GM21717 (cell line): Measurements from ENCODE around the gene DSCAML1.

Source experiments
- ATAC-seq: cut with Tn5 transposase; IDR thresholded peaks from one replicate; pipeline ENCODE4 v1.9.1; 2021; ENCODE audit warnings: mild to moderate bottlenecking, moderate library complexity; ENCODE audit not compliant: unreplicated experiment

Gene DSCAML1

DNA sequence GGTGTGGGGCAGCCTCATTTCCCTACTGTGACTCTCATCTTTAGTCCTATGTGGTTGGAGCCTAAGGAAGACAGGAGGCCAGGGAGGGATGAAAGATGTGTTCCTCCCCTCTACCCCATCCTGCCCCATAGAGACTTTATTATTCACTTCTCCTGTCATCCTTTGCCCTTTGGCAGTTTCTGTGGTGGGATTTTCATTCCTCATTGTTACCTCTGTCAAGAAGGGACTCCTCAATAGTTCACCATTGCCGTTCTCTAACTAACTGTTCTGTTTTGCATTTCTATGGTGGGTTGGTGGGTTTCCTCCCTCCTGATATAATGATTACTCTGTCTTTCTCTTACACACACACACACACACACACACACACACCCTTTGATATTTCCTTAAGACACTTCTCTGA, 202.3 kb downstream of the DSCAML1 start:
- no peak for ATAC-seq

DNA sequence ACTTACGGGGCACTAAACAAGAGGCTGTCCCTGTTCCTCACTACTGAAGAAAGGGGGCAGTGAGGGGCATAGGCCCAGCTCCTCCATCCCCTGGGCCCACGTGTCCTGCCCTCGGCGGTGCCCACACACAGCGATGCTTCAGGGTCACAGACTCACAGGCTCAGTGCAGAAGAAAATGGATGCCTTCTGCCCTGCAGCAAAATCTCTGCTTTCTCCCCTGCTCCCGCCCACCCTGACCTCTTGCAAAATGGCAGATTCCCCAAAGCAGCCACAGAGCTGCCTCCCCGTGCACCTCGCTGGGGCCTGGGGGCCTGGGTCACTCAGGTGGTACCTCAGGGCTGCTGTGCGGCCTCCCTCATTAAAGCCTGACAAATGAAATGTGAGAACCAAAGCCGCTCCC, 204.0 kb downstream of the DSCAML1 start:
- no peak for ATAC-seq

DNA sequence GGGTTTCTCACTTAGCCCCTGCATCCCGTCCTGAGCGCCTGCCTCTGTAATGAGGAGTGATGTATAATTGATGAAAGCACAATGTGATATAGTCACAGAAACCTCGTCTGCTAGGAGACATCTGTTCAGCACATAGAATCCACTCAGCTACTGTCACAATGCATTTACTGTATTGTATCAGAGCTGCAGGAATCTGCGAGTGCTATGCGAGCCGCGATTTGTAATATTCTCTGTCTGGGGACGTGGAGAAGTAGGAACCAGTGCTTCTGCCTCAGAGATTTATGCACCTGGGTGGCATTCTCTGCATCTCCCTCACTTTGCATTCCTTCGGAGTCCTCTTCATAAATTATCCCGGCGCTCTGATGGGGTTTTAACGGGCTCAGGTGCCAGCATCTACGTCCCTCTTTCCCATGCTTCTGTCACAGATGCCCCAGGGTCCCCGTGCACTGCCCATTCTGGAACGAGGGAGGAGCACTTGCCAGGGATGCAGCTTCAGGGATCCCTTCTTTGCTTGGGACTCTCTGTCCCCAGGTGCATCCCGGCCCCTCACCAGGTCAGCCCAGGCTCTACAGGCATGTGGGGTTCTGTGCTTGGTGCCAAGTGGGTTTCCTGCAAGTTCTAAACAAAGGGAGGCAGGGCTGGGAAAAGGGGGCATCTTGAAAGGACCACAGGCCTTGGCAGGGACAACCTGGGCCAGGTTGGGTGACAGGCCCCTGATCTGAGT, 205.5 kb downstream of the DSCAML1 start:
- ATAC-seq, result no peak

DNA sequence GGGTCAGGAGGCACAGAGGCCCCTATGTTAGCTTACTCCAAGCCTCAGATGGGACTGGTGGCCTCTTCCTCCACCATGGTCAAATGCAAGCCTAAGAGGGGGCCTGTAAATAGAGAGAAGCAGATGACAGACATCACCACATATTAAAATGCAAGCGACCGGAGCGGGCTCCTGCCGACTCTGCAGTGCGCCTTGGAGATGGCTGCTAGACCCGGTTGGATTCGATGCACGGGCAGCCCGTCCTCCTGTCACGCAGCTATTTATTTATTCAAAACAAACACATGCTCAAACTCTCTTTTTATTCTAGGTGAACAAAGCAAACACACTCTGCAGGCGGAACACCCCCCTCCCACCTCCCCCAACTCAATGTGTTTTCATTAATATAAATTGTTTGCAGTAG, 208.0 kb downstream of the DSCAML1 start:
- no peak for ATAC-seq

DNA sequence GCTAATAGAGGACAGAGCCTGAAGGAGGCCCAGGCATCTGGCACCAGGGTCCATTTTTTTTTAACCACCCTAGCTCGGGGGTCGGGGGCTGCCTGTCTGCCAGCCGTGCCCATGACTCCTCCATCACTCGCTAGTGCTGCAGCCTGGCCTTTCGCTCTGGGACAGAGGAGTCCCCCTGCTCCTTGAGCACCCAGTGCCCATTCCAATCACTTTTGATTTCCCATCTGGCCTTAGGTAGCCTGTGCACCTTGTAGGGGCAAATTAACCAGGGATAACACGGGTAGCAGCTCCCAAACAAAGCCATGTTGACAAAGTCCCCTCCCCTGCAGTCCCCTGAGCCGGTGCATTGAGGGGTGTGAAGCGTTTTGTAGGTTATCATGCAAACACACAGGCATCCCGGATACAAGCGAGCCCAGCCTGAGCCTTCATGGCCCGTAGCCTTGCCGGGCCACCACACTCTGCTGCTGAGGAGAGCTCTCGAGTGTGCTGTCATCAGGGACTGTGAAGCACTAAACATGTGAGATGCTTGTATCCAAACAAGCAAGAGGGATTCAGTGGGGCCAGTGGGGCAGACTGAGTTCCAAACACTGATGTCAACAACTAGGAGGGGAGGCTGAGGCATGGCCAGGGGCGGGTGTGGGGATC, 208.7 kb downstream of the DSCAML1 start:
- ATAC-seq, result no peak

DNA sequence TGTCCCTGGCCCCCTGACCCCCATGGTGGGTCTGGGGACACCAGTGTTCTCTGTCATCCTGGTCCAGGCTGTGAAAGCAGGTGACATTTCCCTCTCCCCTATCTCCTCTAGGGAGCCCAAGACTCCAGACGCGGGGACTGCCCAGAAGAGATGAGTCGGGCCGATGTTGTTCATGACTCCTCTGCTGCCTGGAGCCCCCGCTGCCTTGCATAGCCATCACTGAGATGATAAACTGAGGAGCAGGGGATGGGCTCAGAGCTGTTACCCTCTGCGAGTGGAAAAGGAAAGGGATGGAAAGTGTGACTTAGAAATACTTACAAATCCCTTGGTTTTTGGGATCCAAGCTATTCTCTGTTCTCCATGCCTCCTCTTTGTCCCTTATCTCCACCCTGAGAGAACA, 209.6 kb downstream of the DSCAML1 start:
- ATAC-seq, result no peak

DNA sequence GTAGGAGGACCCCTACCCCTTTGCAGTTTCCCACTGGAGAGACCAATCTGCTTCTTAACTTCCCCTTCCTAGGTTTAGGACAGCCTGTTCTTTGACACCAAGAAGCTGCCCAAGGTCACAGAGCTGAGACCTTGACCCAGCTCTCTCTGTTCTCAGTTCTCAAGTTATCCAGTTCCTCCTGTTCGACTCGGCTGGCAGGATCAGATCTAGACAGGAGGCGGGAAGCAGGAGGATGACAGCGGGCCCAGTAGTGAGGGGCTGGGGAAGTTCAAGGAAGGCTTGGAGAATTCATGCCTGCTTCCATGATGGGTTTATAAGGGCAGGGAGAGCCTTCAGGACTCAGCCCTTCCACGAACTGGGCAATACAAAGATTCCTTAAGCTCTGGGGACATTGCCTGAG, 210.6 kb downstream of the DSCAML1 start:
- ATAC-seq, result no peak

DNA sequence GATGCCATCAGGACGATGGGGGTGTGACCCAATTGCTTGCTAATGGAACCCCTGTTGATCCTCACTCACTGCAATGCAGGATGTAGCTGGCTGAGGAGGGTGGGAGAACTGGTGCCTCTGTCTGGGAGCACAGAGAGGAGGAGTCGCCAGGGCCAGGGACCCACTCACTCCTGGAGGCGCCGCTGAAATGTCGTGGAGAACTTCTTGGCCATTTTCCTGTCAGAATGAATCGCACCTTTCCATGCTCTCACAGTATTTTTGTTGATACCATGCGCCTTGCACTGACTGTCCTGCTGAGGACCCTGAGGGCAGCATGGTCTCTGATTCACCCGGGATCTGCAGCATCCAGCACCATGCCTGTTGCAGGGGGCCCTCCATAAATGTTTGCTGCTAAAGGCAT, 211.4 kb downstream of the DSCAML1 start:
- ATAC-seq, result no peak

DNA sequence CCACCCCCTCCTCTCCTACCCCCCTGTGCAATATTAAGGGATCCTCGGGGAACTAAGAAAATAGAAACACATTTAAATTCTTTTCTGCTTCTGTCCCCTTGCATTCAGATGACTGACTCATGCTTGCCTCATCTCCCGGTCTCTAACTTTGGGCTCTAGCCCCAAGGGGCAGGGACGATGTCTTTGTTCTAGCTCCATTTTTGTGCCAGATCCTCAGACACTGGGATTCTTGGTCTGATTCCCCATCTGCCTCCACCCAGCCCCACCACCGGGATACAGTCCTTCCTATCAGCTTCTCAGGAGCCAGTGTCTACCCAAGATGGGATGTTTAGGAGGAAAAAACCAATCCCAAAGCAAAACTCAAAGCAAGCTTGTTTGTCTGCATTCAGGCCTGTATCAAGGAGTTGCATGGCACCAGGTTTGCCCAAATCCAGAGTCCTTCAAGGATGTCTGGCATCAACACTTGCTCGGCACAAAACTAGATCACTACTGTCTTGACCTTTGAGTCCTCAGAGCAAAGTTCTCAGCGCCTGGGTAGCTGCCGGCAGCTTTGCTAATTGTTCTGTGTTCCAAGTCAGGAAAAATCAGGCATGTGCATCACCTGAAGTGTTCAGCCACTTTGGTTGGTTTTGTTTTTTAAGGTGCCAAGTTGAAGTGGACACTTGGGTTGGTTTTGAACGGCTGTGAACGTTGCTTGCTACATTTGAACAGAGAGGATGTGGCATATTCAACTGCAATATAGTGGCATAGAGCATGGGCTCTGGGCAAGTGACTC, 212.8 kb downstream of the DSCAML1 start:
- ATAC-seq, result no peak

DNA sequence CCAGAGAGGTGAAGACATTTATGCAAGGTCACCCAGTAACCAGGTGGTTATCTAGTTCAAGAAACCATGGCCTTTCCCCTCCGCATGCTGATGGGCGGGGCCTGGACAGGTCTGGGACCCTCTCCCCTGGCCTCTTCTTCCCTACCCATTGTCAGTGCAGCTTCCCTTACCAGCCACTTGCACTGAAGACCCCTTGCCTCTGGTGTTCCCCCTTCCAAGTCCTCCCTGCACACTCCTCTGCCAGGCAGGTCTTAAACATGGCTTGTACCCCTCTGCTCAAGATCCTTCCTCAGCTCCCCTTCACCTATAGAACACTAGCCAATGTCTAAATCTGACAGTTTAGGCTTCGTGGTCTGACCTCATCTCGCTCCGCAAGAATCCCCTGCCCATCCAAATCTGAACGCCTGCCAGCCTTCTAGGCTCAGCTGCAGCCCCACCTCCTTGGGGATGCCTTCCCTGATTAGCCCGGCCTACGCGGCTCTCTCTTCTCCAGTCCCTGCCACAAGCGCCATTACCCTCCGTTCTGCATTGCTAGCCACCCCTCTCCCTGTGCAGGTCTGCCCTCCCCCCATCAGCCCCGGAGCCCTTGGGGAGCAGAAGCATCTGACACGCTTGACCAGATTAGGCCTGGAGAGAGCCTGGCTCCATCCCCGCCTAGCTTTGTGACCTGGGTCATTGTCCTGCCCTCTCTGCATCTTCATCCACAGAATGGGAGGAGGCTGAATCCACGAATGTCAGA, 213.8 kb downstream of the DSCAML1 start:
- no peak for ATAC-seq

DNA sequence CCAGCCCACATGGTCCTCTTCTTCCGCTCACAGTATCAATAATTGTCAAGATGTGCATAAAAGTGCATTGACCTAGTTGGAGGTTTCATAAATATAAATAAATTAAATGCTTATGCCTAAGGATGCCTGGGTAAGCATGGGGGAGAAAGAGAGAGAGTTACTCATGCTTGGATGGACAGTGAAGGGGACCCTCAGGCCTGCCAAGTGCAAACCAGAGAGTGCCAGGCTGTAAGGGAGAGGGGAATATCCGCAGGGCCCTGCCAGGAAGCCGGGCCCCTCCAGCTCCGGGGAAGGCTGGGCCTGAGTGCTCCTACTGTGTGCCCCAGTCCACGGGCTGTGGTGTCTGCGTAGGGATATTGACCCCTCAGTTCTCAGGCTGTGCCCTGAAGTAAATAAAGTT, 214.6 kb downstream of the DSCAML1 start:
- ATAC-seq, result no peak

DNA sequence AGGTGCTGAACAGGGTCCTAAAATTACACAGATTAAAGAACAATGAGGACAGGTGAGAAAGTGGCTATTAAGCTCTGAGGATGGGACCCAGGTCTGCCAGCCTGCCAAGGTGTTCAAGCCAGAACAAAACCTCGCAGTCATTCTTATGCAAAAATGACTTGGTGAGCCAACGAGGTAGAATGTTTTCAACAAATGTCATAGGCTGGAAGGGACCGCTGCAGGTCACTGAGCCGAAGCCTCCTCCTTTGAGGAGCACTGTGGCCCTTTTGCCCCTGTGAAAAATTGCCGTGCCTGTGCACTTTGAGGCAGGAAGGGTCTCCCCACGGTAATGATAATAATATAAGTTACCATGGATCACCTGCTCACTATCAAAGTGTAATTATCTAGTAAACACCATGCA, 216.2 kb downstream of the DSCAML1 start:
- ATAC-seq, result no peak

DNA sequence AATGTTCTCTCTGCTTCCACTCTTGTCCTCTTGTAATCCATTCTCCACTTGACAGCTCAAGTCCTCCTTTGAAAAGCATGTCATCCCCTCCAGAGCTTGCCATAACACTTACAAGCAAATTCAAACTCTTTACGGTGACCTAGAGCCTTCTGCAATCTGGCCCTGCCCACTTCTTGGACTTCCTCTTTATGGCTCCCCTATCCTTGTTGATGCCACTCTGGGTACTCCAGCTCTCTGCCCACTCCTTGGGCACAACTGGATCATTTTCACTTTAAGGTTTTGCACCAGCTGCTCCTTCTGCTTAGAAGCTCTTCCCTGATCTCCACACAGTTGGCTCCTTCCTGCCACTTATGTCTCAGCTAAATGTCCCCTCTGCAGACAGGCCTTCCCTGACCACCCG, 217.9 kb downstream of the DSCAML1 start:
- ATAC-seq, result no peak

DNA sequence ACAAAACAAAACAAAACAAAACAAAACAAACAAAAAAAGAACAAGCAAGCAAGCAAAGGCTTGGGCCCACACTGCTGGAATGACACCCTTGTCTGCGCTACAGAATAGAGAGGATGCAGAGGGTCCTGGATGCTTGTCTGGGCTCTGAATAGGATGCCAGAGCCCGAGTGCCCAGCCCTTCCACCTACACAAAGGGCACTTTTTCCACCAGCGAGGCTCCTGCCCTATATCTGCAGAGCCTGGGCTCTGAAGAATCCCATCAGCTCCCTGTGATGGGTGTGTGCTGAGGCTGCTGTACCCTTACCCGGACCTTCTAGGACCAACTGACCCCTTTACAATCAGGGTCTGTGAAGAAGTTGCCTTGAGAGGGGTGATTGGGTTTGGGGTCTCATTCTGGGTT, 221.2 kb downstream of the DSCAML1 start:
- ATAC-seq, result no peak

DNA sequence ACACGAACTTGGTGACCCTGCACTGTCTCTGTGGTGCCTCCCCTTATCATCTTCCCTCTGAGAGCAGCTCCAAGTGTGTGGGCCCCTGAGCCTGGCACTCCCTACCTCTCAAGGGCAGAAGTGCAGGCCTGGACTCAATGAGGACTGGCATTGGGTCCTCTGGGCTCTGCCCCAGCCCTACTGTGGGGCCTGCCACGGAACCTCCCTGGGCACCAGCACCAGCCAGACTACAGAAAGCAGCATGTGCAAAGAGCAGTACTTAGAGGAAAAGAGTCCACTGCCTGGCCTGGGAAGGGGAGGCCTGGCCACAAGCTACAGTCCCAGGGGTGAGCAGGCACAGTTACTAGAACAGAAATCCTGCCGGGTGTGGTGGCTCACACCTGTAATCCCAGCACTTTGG, 222.5 kb downstream of the DSCAML1 start:
- ATAC-seq, result no peak

DNA sequence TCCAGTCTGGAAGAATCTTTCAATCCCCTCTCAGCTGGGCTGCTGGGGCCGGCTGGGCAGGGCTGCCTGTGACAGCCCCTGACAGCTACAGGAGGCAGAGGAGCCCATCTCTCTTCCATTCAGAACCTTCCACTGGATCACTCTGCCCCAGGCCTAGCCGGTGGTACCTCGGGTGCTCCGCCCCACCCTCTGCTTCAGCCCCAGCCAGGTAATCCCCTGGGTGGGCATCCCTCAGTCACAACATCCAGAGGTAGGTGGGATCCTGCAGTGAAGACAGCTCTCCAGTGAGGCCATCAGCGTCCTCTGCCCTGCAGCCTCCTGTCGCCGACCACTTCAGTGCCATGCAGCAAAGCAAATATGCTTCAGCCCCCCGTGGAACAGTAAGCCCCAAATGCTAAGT, 223.7 kb downstream of the DSCAML1 start:
- ATAC-seq, result no peak

DNA sequence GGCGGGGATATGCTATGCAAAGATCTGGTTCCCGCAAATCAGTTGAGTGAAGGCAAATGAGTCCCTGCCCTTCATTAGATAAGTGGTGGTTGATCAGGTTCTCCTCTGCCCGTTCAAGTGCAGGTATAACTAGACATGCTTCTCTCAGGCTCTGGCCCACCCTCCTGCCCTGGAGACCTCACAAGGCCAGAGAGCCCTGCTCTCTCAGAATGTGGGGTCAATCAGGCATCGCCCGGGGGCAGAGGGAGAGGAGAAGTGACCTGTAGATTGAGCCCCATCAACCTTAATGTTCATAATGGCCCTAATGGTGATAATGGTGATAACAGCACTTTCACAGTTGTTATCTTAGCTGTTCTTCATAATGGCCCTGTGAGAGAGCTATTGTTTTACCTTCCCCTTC, 224.3 kb downstream of the DSCAML1 start:
- ATAC-seq, result no peak

DNA sequence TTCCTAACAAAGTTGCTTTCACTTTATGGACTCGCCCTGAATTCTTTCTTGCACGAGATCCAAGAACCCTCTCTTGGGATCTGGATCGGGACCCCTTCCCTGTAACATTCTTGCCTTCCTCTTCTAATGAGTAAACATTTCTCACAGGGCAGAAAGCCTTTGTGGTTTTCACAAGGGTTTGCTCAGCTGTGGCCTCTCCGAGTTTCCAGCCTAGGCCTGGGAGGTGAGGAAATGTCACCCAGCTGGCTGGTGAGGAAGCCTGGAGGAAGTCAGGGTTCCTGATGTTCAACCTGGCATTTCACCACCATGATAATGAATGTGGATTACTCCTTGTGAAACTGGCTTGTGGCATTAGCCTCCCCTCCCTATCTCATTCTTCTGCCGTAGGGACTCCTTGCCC, 224.9 kb downstream of the DSCAML1 start:
- ATAC-seq, result no peak

DNA sequence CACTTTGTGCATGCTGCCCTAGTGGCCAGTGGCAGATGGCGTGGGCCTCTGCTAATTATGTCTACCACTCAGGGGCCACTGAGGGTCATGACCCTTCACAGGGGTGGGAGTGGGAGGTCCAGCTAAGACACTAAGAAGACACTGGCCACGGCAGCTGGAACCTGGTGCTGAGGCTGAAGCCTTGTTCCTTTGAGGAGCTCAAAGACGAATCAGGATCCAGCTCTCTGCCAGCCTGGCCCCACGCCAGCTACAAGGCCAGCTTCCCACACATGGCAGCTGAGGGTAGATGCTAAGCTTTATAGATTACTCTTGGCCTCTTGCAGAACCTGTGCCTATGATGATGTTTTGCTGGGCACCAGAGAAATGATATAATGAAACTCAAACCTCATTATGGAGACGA, 226.3 kb downstream of the DSCAML1 start:
- no peak for ATAC-seq

DNA sequence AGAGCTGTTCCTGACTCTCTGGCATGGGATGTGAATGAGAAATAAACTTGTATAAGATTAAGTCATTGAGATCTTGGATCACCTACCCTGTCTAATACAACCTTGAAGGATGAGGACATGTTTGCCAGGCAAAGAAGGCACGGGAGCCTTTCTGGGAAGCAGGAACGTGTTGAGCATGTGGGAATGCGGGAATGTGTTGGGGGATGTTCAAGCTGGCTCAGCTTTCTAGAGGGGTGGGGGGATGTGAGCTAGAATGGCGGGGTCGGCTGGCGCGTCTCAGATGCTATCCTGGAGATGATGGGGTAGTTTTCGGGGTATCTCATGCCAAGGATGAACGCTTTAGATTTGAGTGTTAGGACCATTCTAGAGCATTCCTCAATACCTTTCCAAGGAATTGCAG, 227.1 kb downstream of the DSCAML1 start:
- ATAC-seq, result no peak

DNA sequence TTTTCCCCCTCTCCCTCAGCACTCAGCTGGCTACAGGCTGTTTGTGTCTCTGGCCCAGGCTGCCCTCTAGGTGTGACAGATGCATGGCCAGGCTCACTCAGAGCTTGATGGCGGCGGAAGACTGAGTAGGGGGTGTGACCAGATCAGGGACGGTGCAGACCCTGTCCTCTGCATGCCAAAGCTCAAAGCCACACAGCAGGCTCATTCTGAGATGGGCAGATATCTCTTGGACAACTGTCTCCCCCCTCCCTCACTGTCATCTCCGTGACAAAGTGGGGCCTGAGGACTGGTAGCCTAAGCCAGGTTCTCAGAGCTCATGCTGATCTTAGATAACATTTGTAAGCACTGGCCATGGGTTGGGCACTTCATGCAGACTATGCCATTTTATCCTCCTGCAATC, 231.3 kb downstream of the DSCAML1 start:
- ATAC-seq, result no peak
